GM20431 (cell line): ENCODE measurements around the gene PCGF2.
"Not testable (repeated sequence)": the region's sequence is repeated elsewhere in the genome, so short reads cannot be mapped to it uniquely, and the experiment has no call there.

Experiments
- in situ Hi-C: fragments of 300-500 bp; cut with MseI, MboI; formaldehyde crosslinking; loops from one replicate; pipeline ENCODE4 v1.15.0; 2020; ENCODE audit warnings: low sequenced_read_pairs; ENCODE audit not compliant: unreplicated experiment

Gene PCGF2

DNA sequence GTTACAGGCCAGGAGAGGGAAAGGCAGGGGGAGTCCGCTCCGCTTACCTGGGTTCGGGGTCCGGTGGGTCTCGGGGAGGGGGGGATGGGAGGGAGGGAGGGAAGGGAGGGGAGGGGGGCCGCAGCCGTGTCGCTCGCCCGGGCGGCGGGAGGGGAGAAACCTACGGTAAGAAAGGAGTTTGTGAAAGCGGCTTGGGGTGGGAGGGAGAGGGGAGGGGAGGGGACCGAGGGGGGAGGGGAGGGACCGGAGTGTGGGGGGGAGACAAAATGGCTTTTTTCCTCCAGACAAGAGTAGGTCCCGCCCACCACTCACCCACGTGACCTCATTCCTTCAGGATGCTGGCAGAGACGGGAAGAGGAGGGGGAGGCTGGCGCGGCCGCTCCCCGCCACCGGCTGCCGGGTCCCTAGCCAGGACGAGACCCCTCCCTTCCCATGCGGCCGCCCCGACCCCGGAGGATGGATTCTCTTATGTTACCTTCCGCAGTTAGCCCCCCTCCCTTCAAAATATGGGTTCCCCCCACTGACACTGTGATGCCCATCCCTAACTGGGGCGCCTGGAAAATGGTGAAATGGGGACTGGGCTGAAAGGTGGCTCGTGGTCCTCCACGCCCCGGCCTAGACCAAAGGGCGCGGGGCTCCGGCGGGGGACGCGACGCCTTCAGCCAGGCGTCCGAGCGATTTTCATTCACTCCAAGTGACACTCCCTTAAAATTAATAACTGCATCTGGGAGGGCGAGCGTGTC is at the start of gene PCGF2:
PCGF2 (minus strand) TSS at position 188 of the 743 bp plus-strand sequence. CDS start 7,934 bp downstream, outside the sequence.
- in situ Hi-C loops: no loop called here

DNA sequence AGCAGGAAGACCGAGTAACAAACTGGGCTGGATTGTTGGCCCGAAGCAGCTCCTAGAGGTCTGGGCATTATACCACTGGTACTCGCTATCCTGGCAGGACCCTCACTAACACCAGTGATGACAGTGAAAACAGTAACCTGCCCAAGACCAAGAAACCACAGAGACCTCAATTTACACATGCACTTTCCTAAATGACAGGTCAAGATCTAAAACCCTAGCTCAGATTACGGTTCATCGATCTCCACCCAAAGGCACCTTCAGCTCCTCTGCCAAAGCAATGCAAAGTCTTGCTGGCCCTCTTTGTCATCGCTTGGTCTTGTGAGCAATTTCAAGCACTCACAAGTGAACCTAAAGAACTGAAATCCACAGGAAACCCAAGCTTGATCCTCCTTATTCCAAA is 49.7 kb upstream of the PCGF2 start:
- in situ Hi-C loops: no loop called here

DNA sequence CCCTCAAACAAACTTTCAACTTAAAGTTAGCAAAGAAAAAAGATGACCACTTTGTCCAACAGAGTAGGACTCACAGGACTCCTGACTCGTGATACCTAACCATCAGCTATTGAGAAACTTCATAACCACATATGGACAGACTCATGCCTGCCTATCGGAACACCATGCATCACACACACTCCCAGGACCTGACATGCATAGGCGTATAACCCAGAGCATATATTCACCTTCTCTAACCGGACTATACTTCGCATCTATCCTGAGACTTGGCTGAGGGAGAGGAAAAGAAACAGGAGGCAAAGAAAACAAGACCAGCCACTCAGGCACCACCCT is 49.0 kb upstream of the PCGF2 start:
- in situ Hi-C loops: no loop called here

DNA sequence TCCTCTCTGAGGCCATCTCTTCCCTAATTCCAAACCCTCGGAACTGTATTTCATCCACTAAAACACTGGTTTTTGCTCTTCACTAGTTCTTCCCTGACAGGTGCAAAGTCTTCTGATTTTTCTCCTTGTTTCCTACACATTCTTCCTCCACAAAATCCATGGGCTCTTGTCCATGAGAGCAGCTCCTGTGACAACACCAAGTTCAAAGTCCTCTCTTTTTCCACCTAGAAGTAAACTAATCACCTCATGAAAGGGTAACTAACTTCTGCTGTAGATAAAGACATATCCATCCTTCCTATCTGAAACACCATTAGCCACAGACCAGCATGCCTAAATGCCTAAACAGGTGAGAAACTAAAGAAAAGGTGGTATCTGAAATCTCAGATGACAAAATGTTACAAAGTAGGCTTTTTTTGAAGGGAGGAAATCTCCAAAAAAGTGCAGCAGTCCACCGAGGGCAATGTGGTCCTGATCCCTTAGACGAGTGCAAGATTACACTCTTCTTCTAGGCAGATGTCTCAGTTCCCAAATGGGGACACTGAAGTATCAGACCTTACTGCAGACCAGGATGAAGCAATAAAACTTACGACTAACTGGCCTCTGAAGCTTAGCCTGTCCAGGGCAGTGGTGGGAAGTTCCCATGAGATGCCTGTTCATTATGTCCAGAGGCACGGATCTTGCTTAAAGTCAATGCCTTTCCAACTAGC is 48.5 kb upstream of the PCGF2 start:
- in situ Hi-C loops: no loop called here

DNA sequence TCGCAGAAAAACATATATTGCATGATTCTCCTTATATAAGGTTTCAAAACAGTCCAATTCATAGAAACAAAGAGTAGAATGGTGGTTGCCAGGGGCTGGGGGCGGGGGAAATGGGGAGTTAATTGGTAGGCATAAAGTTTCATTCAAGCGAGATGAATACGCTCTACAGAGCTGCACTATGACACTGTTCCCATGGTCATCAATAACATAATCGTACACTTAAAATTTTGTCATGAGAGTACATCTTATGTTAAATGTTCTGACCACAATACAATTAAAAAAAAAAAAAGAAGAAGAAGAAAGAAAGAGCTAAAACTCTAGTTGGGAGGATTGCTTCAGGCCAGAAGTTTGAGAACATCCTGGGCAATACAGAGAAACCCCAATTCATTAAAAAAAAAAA is 46.1 kb upstream of the PCGF2 start:
- in situ Hi-C loops: no loop called here

DNA sequence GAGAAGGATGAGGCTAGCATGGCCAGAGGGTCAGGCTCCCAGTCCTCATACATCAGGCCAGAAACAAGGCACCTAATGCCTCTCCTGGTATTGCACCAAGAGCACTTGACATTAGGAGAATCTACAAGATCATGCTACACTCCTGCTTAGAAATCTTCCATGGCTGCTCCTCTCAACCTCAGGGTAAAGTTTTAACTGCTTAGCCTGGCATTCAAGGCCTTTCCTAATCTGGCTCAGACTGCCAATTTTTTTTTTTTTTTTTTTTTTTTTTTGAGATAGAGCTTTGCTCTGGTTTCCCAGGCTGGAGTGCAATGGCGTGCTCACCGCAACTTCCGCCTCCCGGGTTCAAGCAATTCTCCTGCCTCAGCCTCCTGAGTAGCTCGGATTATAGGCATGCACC is 43.0 kb upstream of the PCGF2 start:
- in situ Hi-C loops: no loop called here

DNA sequence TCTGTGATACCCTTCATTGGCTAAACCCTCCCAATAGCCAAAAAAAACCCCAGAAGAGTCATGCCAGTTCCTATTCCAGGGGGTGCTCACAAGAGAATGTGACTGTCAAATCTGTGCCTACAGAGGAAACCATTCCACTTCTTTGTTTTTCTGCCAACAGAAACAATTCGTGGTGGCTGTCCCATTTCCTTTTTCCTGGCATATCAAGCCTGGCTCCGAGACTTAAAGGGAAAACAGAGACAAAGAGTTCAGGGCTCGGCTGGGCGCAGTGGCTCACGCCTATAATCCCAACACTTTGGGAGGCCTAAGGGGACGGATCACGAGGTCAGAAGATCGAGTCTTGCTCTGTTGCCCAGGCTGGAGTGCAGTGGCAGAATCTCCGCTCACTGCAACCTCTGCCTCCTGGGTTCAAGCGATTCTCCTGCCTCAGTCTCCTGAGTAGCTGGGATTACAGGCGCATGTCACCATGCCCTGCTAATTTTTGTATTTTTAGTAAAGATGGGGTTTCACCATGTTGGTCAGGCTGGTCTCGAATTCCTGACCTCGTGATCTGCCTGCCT is 42.1 kb upstream of the PCGF2 start:
- in situ Hi-C loops: not testable (repeated sequence)

DNA sequence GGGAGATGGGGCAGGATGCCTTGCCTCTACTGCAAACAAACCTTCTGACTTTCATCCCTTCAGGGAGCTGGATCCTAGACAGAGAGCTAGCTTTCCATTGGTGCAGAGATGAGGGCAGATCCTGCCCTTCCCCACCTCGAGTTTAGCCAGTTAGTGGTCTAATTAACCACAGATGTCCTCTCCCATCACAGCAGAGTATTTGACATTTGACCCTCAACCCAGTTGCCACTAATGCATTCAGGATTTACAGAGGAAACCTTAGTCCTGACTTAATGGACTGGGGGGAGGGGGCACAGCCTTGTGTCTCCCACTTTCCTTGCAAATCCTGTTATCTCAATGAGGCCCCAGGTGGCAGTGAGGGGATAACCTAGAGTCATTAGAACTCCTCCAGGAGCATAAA is 41.0 kb upstream of the PCGF2 start:
- in situ Hi-C loops: no loop called here

DNA sequence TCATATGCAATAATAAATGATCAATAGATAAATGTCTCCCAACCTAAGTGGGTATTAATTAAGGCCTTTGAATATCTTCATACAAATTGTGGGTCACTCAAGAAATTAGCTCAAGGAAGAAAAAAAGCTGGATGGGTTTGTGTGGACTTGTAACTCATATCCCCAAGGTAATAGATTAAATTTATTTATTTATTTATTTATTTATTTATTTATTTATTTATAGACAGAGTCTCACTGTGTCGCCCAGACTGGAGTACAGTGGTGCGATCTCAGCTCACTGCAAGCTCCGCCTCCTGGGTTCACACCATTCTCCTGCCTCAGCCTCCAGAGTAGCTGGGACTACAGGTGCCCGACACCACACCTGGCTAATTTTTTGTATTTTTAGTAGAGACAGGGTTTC is 39.9 kb upstream of the PCGF2 start:
- in situ Hi-C loops: not testable (repeated sequence)

DNA sequence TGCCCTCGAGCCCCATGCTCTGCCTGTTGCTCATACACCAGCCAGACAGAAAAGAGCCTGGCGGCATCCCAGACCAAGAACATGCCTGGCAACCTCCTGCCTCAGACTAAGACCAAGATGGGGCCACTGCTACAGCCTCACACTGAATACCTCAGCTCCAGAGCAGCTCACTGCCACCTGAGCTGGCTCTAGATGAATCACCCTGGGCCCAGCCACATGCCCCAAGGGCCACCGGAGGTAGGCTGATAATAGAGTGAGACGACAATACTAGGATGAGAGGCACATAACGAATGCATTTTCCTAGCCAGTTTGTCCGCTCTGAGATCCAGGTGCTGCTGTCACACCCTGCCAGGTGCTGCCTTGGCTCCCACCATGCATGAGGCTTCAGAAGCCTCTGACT is 38.2 kb upstream of the PCGF2 start:
- in situ Hi-C loops: no loop called here

DNA sequence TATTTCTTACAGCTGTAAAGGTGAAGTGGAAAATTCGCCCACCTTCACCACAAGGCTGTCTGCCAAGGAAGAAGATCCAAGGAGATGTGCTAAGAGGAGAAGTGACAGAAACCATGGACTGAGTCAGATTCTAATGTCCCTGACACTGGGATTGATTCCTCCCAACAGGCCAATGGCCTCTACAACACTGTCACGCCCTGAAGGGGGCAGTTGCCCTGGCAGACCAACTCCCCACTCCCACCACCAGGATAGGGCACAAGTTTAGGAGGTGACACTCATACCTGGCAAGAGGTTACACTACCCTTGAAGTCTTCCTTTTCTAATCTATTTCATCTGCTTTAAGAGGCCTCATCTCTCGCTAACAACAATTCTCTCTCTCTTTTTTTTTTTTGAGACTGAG is 35.1 kb upstream of the PCGF2 start:
- in situ Hi-C loops: no loop called here

DNA sequence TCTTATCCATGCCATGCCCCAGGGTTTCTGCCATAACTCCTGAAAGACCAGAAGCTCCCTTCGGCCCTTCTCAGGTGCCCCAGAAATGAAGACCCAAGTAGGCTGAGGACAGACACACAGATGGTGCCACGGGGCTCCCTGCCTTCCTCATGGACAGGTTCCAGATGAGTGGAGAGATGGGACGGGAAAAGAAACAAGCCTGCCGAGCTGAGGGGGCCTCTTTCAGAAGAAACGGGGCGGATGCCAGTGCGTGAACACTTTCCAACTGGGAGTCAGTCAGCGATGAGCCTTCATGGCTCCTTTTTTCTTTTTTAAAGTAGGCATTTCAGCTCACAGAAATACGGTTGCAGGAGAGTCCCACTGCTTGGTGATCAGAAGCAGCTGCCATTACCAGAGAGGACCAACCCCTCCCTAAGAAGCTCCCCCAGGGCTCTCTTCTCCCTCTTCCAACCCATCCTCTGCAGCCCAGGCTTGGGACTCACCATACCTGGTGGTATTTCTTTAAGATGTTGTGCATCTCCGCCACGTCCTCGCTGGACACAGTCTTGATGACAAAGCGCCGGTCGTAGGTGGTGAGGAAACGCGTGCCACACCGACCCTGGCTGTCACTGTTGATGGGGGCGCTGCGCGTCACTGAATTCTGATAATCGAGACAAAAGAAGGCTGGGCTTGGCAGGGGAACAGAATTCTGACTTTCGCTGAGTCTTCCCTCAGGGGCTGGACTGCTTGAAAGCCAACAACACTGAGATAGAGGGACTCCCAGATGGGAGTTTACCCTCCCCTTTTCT is 32.0 kb upstream of the PCGF2 start:
- in situ Hi-C loops: no loop called here

DNA sequence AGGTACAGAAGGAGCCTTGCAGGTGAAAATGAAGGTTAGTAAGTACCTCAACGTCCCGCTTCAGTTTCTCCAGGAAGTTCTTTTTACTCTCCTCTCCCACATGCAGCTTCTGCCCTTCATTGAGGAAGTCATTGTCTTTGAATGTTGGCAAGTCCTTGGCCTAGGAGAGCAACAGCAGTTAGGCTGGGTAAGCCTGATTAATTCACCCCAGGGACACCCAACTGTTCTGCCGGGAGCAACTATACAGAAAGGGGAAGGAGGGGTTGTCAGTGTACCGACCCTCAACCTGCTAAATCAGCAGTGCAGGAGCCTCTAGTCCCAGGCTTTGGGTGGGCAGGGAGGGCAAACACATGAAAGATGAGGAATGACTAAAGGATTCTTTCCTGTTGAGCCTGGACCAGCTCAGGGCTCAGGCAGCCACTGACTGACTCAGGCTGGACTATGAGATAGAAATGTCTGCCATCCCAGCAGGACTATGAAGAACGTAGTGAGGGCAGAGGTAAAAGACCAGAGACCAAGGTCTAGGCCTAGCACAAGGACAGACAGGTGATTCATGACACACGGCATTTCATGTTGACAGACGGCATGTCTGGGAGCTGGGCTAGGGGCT is 29.6 kb upstream of the PCGF2 start:
- in situ Hi-C loops: no loop called here

DNA sequence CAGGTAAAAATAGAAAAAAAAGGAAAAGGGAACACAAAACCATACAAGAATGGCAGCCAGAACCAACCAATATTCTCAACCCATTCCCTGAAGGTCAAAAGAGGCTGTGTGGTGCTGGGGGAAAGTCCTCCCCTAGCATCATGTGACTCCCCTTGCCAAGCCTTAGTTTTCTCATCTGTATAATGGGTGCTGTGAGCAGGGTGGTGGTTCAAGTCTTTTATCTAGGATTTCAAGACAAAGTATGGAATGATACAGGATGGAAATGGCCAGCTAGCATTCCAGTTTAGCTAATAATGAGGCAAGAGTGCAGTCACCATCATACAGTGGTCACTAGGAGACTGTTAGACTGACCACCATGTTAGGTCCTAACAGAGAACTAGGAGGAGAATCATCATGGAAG is 25.1 kb upstream of the PCGF2 start:
- in situ Hi-C loops: no loop called here

DNA sequence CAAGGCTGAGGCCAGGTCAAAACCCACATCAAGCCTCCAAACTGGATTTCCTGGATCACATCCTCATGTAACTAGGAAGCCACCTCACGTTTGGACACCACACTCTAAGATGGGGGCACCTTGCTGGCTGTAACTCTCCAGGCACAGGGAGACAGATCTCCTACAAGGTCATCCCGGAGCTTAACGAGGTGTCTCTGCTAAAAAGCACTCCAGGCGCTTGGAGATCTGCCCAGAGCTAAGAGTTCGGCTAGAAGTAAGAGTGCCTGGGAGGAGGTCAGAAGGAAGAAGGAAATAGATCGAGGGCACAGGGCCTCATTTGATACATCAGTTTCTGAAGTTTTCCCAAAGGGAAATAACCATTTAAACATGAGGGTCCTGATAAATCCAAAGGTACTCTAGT is 20.3 kb upstream of the PCGF2 start:
- in situ Hi-C loops: no loop called here

DNA sequence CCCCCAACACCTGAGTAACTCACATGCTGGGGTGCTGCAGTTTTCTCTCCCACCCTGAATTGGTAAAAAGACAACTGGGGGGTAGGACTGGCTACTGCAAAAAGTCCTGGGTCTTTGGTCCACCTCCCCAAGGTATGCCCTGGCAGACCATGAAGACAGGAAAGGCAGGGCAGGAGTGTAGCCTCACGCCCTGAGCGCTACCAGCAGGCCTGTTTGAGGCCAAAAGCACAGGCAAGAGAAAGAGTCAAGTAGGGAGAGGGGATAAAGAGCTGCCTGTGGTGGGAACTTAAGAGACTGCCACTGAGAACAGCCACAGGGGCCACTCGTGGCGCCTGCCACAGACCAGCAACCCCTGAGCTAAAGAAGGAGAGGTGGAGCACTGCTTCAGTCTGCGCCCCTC is 18.2 kb upstream of the PCGF2 start:
- in situ Hi-C loops: no loop called here

DNA sequence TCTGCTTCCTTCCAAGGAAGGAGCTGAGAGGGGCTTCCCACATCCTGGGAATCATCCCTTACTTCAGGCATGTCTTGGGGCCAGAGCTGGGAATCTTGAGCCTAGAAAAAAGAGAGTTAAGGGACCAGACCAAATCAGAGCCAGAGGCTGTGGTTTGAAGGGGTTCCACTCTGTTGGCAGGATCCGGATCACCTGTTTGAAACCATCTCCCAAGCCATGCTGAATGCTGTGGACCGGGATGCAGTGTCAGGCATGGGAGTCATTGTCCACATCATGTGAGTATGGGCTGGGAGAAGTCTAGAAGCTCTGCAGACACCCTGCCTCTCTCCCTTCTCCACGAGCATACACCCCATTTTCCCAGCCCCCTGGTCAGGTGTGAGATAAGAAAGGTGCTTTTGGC is 14.1 kb upstream of the PCGF2 start:
- in situ Hi-C loops: no loop called here

DNA sequence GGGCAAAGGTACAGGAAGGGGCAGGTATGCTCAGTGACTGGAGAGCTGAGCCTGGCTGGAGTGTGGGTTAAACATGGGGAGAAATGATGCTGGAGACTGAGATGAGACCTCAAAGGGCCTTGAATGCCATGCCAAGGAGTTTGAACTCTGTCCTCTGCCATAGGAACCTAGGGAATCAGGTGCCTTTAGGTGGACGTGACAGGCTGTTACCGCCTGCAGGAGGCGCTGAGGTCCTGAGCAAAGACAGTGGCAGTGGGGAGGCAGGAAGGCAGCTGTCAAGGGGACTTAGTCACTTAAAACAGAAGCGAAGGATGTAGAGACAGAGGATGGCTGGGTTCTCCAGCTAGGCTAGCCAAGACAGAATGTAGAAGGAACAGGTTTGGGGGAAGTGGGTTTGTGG is 13.5 kb upstream of the PCGF2 start:
- in situ Hi-C loops: no loop called here

DNA sequence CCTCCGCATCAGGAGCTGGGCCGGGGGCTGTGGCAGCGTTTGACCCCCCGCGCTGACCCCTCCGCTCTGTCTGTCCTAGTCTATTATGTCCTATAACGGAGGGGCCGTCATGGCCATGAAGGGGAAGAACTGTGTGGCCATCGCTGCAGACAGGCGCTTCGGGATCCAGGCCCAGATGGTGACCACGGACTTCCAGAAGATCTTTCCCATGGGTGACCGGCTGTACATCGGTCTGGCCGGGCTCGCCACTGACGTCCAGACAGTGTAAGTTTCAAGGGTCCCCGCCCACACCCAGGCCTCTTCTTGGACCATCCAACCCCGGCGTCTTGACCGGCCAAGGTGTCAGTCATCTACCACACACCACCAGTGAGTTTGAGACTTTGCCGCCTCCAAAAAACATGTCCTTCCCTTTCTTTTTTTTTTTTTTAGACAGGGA is 5.0 kb upstream of the PCGF2 start:
- in situ Hi-C loops: no loop called here

DNA sequence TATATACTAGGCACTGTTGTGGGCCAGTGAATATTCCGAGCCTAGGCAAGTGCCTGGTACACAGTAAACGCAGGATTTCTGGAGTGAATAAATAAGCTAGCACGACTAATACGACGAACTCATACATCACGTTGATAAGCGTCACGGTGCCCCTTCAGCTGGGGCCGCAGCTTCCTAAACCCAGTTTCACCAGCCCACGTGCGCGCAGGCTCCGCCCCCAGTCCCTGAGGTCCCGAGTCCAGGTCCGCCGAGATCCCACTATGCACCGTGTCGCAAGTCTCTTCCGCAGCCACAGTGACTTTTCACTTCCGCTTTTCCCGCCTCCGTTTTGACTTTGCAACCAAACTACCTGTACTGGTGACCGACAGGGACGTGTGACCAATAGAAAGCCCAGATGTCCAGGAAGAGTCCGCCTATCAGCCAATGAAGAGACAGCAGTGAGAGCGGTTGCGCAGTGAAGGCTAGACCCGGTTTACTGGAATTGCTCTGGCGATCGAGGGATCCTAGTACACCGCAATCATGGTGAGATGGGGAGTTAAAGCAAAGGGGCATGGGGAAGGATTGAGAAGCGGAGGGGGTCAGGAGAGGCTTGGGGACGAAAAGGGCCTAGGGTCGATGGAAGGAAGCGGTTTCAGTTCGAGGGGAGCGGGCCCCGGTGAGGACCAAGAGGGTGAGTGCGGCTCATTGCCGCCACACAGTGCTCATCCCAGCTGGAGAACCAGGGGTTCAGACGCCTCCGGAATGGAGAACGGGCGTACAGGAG is 4.4 kb upstream of the PCGF2 start, which contains the start of gene PSMB3:
PSMB3 (plus strand) TSS at position 434 of the 763 bp plus-strand sequence; CDS start at position 520, 86 bp downstream.
- in situ Hi-C loops: no loop called here
